ENCODE measurements around the gene FSCN2. TPM values are rescaled to one million over a fixed set of nuclear protein-coding genes. Genes with fewer than 3 reads are reported as not detected.

FSCN2 gene
- polyA plus RNA-seq, 1 donor (not counting 4 experiments of a cell fraction or from before 2014, with no cell fraction given) = not detected

GRCh38 chr17:81538651-81539570 lies 10.7 kb downstream of the FSCN2 start:
- Histone ChIP-seq H2AFZ (ENCODE audit: control insufficient read depth, low read length) (no peak overlapping the region), H3K4me2 (ENCODE audit: control insufficient read depth, extremely low read depth, insufficient read depth, low read depth, low read length) (no peak overlapping the region), H3K4me3 (ENCODE audit: control insufficient read depth in 2 of 3, extremely low read depth in 1 of 3, insufficient read depth in 2 of 3, low read depth in 1 of 3, low read length in 3 of 3) (no peak overlapping the region), H3K9me1 (ENCODE audit: control insufficient read depth, extremely low read depth, insufficient read depth, low read length) (no peaks in the 10 kb centered on the region), H3K4me1 (ENCODE audit: control insufficient read depth, extremely low read depth, insufficient read depth, low read length) (peaks cover 3% of the 10 kb centered on the region), H3K9me3 (ENCODE audit: control insufficient read depth, low read depth, low read length) (no peaks in the 10 kb centered on the region), H3K27me3 (ENCODE audit: control insufficient read depth, extremely low read depth, insufficient read depth, low read length) (peaks cover 30% of the 10 kb centered on the region), H3K79me2 (ENCODE audit: control insufficient read depth, insufficient read depth, low read length) (no peaks in the 10 kb centered on the region), H3K9ac (ENCODE audit: control insufficient read depth, extremely low read depth, insufficient read depth, low read length) (no peak overlapping the region), H3K36me3 (ENCODE audit: control insufficient read depth in 2 of 2, extremely low read depth in 1 of 2, insufficient read depth in 2 of 2, low read length in 2 of 2) (peaks cover 14 to 17% of the 10 kb centered on the region in 2 experiments), H3K27ac (ENCODE audit: control insufficient read depth, insufficient read depth, low read length) (no peak overlapping the region), H4K20me1 (ENCODE audit: control insufficient read depth, extremely low read depth, insufficient read depth, low read length) (peaks cover 7% of the 10 kb centered on the region)
- dilution Hi-C loops (cut with MboI; ENCODE audit: extremely low pct_ligation_motif_present, low sequenced_read_pairs) = no loop called here
- no peak for TF ChIP-seq EZH2 (IDR thresholded peaks at IDR 0.05; ENCODE audit: low read length)
- no peak for TF ChIP-seq CTCF (optimal IDR thresholded peaks at IDR 0.05 in 1 of 3, IDR thresholded peaks at IDR 0.05 in 1 of 3, conservative IDR thresholded peaks at IDR 0.05 in 1 of 3; ENCODE audit: extremely low read depth in 1 of 3, insufficient read depth in 2 of 3, low read length in 3 of 3)
- DNase-seq (ENCODE audit: low read depth, low spot score) (no peak), FAIRE-seq (no peak)

- Histone ChIP-seq H3K9ac (ENCODE audit: control insufficient read depth, extremely low read depth, insufficient read depth, low read length) (no peak overlapping the region), H3K27me3 (ENCODE audit: control insufficient read depth, extremely low read depth, insufficient read depth, low read length) (peaks cover 24% of the 10 kb centered on the region), H3K4me1 (ENCODE audit: control insufficient read depth, extremely low read depth, insufficient read depth, low read length) (peaks cover 3% of the 10 kb centered on the region), H3K4me2 (ENCODE audit: control insufficient read depth, extremely low read depth, insufficient read depth, low read depth, low read length) (no peak overlapping the region), H3K9me3 (ENCODE audit: control insufficient read depth, low read depth, low read length) (no peaks in the 10 kb centered on the region), H2AFZ (ENCODE audit: control insufficient read depth, low read length) (no peak overlapping the region), H3K9me1 (ENCODE audit: control insufficient read depth, extremely low read depth, insufficient read depth, low read length) (no peaks in the 10 kb centered on the region), H4K20me1 (ENCODE audit: control insufficient read depth, extremely low read depth, insufficient read depth, low read length) (peaks cover 7% of the 10 kb centered on the region), H3K36me3 (ENCODE audit: control insufficient read depth in 2 of 2, extremely low read depth in 1 of 2, insufficient read depth in 2 of 2, low read length in 2 of 2) (peaks cover 20% of the 10 kb centered on the region in 2 experiments), H3K79me2 (ENCODE audit: control insufficient read depth, insufficient read depth, low read length) (no peaks in the 10 kb centered on the region), H3K27ac (ENCODE audit: control insufficient read depth, insufficient read depth, low read length) (no peak overlapping the region), H3K4me3 (ENCODE audit: control insufficient read depth in 2 of 3, extremely low read depth in 1 of 3, insufficient read depth in 2 of 3, low read depth in 1 of 3, low read length in 3 of 3) (no peak overlapping the region)
- DNase-seq (ENCODE audit: low read depth, low spot score) = no peak
- TF ChIP-seq EZH2 (IDR thresholded peaks at IDR 0.05; ENCODE audit: low read length) (no peak), CTCF (optimal IDR thresholded peaks at IDR 0.05 in 1 of 3, IDR thresholded peaks at IDR 0.05 in 1 of 3, conservative IDR thresholded peaks at IDR 0.05 in 1 of 3; ENCODE audit: extremely low read depth in 1 of 3, insufficient read depth in 2 of 3, low read length in 3 of 3) (no peak)
- no peak for FAIRE-seq
- dilution Hi-C loops (cut with MboI; ENCODE audit: extremely low pct_ligation_motif_present, low sequenced_read_pairs) = no loop called here
Observed at GRCh38 chr17:81539571-81539900, 11.4 kb downstream of the FSCN2 start.
